Fibroblast of lung (primary cell): Measurements from ENCODE around the gene CLIP1.

ENCODE experiments used
- EZH2 ChIP-seq: IDR thresholded peaks from 2 replicates; pipeline ENCODE4 v1.5.1; 2012; ENCODE audit warnings: low read length, control low read depth, mild to moderate bottlenecking; ENCODE audit errors: missing control alignments
- TF ChIP-seq, protein P1 (sequence below), 2 donors: IDR thresholded peaks in 1 of 2; conservative IDR thresholded peaks in 1 of 2; 1 replicate in 1 of 2; 2 replicates in 1 of 2; pipeline ENCODE4 v1.5.1; 2011 to 2012; ENCODE audit warnings: low read length in 2 of 2, control low read depth in 1 of 2, inconsistent platforms in 1 of 2, low read depth in 1 of 2, mild to moderate bottlenecking in 1 of 2

DNA sequence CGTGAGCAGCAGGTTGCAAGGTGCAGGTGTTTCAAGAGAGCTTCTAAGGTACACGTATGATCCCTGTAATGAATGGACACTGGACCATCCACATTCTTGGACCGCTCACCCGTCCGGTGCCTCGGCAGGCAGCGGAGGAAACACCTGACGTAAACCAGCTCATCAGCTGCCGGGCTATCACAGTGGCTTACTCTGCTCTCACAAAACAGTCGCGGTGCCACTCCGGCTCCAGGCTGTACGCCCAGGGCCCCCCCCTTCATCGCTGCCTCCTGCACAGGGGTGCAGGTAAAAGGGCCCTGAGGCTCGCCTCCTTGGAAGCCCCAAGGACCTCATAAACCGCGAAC lies 156.6 kb downstream of the CLIP1 start:
- TF ChIP-seq, protein P1, sequence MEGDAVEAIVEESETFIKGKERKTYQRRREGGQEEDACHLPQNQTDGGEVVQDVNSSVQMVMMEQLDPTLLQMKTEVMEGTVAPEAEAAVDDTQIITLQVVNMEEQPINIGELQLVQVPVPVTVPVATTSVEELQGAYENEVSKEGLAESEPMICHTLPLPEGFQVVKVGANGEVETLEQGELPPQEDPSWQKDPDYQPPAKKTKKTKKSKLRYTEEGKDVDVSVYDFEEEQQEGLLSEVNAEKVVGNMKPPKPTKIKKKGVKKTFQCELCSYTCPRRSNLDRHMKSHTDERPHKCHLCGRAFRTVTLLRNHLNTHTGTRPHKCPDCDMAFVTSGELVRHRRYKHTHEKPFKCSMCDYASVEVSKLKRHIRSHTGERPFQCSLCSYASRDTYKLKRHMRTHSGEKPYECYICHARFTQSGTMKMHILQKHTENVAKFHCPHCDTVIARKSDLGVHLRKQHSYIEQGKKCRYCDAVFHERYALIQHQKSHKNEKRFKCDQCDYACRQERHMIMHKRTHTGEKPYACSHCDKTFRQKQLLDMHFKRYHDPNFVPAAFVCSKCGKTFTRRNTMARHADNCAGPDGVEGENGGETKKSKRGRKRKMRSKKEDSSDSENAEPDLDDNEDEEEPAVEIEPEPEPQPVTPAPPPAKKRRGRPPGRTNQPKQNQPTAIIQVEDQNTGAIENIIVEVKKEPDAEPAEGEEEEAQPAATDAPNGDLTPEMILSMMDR (conservative IDR thresholded peaks at IDR 0.05 in 1 of 2, IDR thresholded peaks at IDR 0.05 in 1 of 2; ENCODE audit: low read depth in 1 of 2, low read length in 2 of 2) = no peak
- no peak for TF ChIP-seq EZH2
